HFF-Myc (cell line): Measurements from ENCODE around the gene ZSWIM4.
A peak's percentile ranks its signal among the peaks of the same experiment; 100 is the strongest.
"Not testable (repeated sequence)": the region's sequence is repeated elsewhere in the genome, so short reads cannot be mapped to it uniquely, and the experiment has no call there.

Experiments used
- DNase-seq: peaks from one replicate; pipeline ENCODE4 v3.0.0-alpha.2; 2011; ENCODE audit warnings: low read depth; ENCODE audit errors: extremely low read depth
- H3K4me3 ChIP-seq: replicated peaks from 2 replicates; pipeline ENCODE4 v1.5.1; 2011; ENCODE audit warnings: low read depth, mild to moderate bottlenecking, control low read depth, low read length
- CTCF ChIP-seq: IDR thresholded peaks from 2 replicates; pipeline ENCODE4 v1.5.1; 2012; ENCODE audit warnings: mild to moderate bottlenecking, low read depth, low read length, control low read depth; ENCODE audit errors: missing control alignments

Gene ZSWIM4

GRCh38 chr19:13794757-13795589 is at the start of gene ZSWIM4:
TSS of gene ZSWIM4 (plus strand) at chr19:13795443. CDS start at chr19:13795649, 206 bp downstream.
- no peak for TF ChIP-seq CTCF
- H3K4me3 ChIP-seq, result peak within 1 kb of the TSS; percentile 72
- DNase-seq, result peak; percentile 98

- no peak for TF ChIP-seq CTCF
- no peak for DNase-seq
- peak overlapping the region; percentile 57 for H3K4me3 ChIP-seq
Observed at GRCh38 chr19:13747098-13747453, 48.2 kb upstream of the ZSWIM4 start.

GRCh38 chr19:13748169-13748828 is 46.9 kb upstream of the ZSWIM4 start:
- peak overlapping the region; percentile 57 for H3K4me3 ChIP-seq
- no peak for TF ChIP-seq CTCF
- DNase-seq, result no peak

- TF ChIP-seq CTCF, result no peak
- DNase-seq, result no peak
- H3K4me3 ChIP-seq, result no peak overlapping the region
Observed at GRCh38 chr19:13751436-13751835, 43.8 kb upstream of the ZSWIM4 start.

GRCh38 chr19:13753622-13754021 is 41.6 kb upstream of the ZSWIM4 start:
- not testable (repeated sequence) for H3K4me3 ChIP-seq, DNase-seq

GRCh38 chr19:13756210-13756609 is 39.0 kb upstream of the ZSWIM4 start:
- no peak overlapping the region for H3K4me3 ChIP-seq
- no peak for DNase-seq
- no peak for TF ChIP-seq CTCF
